Stimulated activated CD4-positive, alpha-beta T cell treated with anti-CD3 and anti-CD28 coated beads, Interleukin-1b, Interleukin-23, amount 100 ng/mL, for 48 hours (primary cell): Measurements from ENCODE around the gene TARS2.

Source experiments
- DNase-seq: peaks from one replicate; pipeline ENCODE4 v3.0.0-alpha.2; 2020

Gene TARS2

DNA sequence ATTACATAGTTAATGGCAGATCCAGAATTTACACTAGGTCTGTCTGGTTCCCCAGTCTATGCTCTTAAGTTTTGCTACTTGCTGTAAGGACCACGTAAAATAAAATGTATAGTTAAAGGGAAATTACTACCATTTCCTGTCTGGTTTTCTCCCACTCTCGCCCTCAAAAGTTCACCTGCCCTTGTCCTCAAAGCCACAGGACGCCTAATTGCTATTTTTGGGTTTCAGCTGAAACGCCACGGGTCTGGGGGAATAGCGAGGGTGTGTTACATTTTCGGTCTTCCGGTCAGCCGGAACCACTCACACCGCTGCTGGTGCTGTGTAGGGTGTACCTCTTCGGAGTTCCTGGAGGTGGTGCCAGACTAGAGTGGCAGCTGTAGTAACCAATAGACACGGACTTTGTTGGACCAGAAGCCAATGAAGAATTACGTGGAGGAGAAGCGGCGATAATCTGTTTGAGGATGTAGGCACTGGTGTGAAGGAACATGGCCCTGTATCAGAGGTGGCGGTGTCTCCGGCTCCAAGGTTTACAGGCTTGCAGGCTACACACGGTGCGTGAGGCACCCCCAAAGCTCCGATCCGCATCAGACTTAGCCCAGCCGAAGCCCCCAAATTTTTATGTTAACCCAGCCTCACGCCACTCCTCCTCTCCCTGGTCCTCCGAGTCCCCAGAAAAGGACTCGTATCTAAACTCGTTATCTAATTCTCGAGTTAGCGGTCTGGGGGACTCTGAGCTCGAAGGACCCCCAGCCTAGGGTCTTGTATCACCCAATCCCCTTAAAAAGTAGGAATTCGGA is at the start of gene TARS2:
Gene TARS2 (plus strand): TSS at position 454 of the 797 bp plus-strand sequence. CDS start 32 bp downstream, at position 486.
- peak; percentile 97 for DNase-seq

- no peak for DNase-seq
Measured at GRCh38 chr1:150441121-150441520, 46.1 kb upstream of the TARS2 start.

- DNase-seq: no peak
Measured at GRCh38 chr1:150444232-150444631, 43.0 kb upstream of the TARS2 start.

DNA sequence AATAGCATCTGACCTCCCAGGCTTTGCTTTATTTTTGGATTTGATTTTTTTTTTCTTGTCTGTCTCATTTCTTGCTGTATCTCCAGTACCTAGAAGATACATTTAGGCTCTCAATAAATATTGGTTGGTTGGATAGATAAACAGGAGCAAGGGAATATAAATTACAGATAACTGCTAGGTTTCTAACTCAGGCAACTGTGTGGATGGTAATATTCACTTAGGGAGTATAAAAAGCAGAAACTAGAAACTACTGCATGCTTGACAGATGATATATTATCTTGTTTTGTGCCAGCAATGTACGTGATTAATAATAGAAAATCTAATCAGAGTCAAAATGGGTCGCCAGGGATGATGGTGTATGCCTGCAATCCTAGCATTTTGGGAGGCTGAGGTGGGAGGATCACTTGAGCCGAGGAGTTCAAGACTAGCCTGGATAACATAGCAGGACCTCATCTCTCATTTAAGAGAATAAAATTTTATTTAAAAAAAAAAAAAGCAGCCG is 31.0 kb upstream of the TARS2 start:
- DNase-seq: no peak

DNA sequence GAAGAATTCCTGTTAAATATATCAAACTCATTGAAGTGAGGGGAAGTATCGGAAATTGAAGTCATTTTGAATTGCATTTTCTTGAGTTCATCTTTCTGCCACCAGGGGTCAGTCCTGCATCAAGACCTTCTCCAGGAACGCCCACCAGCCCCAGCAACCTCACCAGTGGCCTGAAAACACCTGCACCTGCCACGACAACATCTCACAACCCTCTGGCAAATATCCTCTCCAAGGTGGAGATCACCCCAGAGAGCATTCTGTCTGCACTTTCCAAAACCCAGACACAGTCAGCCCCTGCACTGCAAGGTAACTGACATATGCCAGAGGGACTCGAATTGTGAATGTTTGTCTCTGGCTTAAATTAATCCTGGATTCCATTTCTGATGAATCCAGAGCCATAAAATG is 22.8 kb upstream of the TARS2 start:
- peak; percentile 73 for DNase-seq

- no peak for DNase-seq
Measured at GRCh38 chr1:150466964-150467363, 20.3 kb upstream of the TARS2 start.

DNA sequence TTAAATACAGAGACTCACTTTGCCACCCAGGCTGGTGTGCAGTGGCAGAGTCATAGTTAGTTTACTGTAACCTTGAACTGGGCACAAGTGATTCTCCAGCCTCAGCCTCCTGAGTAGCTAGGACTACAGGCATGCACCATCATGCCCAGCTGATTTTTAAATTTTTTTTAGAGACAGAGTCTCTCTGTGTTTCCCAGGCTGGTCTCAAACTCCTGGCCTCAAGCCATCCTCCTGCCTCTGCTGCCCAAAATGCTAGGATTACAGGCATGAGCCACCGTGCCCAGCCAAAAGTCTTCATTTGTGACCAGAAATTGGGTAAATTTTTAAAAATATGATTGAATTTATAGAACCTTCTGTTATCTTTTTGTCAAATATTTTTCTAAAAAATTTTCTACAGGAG is 17.9 kb upstream of the TARS2 start:
- DNase-seq: no peak

- DNase-seq: no peak
Measured at GRCh38 chr1:150472601-150473200, 14.5 kb upstream of the TARS2 start.

GRCh38 chr1:150473659-150474058 is 13.6 kb upstream of the TARS2 start:
- DNase-seq: no peak

DNA sequence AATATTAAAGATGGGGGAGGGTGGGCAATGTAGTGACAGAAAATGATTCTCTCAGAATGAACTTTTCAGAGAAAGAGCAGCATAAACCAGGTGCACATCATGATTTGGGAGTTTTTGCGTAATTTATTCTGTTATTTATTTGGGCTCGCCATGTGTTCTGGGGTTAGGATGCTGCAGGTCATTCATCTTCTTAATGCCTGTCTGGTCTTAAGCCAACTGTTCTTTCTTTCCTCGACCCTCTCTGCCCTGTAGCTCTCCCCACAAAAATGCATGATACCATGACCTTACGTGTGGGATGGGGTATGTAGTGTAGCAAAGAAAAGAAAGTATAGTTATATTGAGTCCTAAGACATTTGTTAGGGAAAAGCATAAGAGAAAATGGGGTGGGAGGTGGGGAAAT is 12.3 kb upstream of the TARS2 start:
- DNase-seq: no peak

DNA sequence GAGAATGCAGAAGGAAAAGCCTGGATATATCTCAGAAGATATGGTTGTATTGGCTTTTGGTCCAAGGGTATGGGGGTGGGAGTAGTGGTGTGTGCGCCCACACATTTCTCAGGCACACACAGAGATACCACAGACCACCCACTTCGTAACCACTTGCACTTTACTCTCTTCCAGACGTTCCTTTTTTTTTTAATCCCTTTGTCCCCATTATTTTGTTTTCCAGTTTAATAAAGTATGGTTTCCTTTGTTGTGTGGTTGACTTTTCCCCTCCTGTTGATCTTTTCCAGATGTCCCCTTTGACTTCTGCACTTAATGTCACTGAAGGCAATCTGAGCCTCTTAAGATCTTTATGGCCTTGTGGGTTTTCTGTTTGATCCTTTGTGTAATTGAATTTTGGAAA is 10.5 kb upstream of the TARS2 start:
- no peak for DNase-seq

GRCh38 chr1:150477320-150477719 is 9.9 kb upstream of the TARS2 start:
- DNase-seq: no peak

DNA sequence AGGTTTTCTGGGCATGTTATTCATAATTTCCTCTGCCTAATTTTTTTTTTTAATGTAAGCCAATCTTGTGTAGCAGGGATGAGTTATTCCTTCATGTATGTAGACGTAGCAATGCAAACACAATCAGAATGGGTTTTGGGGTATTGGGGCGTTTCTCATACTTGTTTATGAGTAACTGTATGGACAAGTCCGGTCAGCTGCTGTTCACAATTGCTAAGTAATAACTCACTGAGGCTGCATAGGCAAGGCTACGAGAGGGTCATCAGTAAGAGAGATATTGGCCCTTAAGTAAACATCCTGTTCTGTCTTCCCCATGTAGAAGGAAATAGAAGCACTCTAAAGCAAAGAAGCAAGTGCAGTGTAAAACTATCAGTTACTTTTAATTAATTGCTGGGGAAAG is 9.5 kb upstream of the TARS2 start:
- DNase-seq: no peak

- DNase-seq: no peak
Measured at GRCh38 chr1:150479370-150479769, 7.8 kb upstream of the TARS2 start.

DNA sequence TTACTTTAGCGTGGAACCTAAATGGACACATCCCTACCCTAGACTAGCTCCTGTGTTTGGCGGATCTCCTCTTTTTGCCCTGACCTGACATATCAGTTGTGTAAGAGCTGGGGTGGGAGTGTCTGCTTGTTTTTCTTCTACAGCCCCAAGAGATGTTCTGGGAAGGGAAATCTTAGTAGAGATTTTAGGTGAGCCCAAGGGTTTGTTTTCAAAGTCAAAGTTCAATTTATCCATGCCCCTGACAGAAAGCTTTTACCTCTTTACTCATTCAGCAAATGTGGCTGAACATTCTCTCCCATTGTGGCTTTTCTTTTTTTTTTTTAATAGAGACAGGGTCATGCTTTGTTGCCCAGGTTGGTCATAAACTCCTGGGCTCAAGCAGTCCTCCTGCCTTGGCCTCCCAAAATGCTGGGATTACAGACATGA is 7.3 kb upstream of the TARS2 start:
- DNase-seq: no peak

- no peak for DNase-seq
Measured at GRCh38 chr1:150484431-150484830, 2.8 kb upstream of the TARS2 start.

DNA sequence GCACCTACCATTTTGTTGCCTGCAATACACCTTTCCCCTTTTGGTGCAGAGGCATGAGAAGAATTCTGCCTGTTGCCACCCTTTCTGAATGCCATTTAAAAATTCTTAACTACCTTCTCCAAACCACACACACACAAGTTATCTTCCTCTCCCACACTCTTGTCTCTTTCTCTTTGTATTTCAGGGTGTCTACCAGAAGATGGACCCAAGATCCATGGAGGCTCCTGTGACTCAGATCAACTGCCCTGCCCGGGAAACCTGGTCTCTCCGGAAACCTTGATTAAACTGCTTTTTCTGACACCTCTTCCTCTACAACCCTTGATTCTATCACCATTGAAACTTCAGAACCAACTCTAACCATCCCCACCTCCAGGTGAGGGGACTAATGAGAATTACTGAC is 2.4 kb upstream of the TARS2 start:
- DNase-seq: no peak

- no peak for DNase-seq
Measured at GRCh38 chr1:150487763-150488115, 520 bp downstream of the TARS2 start.

- no peak for DNase-seq
Measured at GRCh38 chr1:150493175-150493574, 6.0 kb downstream of the TARS2 start.

DNA sequence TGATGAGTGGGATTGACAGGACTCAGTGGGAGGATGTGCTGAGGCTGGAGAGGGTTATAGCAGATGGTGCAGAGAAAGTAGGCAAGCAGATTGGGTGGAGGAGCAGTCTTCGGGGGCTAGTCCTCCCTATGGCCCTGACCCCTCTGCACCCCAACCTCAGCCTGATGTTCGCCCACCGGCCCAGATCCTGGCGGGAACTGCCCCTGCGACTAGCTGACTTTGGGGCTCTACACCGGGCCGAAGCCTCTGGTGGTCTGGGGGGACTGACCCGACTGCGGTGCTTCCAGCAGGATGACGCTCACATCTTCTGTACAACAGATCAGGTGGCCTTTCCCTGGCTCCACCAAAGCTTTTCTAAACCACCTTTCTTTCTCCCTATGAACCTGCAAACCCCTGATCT is 11.1 kb downstream of the TARS2 start:
- DNase-seq: no peak

GRCh38 chr1:150505431-150505830 is 18.2 kb downstream of the TARS2 start:
- no peak for DNase-seq

- DNase-seq: no peak
Measured at GRCh38 chr1:150507912-150508864, 21.0 kb downstream of the TARS2 start, which contains the start of gene ECM1. Gene ECM1 (plus strand): TSS chr1:150508109. CDS start chr1:150508210, 101 bp downstream.

DNA sequence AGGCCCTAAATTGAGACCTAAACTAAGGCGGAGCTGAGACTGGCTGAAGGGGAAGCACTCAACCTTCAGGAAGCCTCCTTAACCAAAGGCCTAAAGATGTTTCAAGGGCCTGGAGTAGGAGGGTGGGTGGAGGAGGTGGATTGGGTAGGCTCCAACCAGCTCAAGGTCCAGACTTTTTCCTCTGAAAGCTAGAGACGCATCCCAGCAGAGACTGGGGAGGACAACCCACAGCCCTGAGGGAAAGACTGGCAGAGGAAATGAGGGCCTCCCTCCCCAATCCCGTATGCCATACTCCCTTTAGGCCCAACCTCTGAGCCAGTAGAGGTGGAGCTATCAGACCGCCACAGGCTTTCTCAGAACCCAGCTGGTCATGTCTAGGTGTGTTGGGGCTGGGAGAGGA is 21.8 kb downstream of the TARS2 start:
- DNase-seq: no peak
